HG02763 (cell line): ENCODE measurements around the gene PLCG2.

Source experiments
- ATAC-seq: cut with Tn5 transposase; IDR thresholded peaks from one replicate; pipeline ENCODE4 v1.9.1; 2021; ENCODE audit warnings: mild to moderate bottlenecking, moderate library complexity; ENCODE audit not compliant: unreplicated experiment

The PLCG2 gene

GRCh38 chr16:81905277-81905676, 126.2 kb downstream of the PLCG2 start:
- no peak for ATAC-seq

GRCh38 chr16:81907681-81908080, 128.6 kb downstream of the PLCG2 start:
- ATAC-seq = no peak

DNA sequence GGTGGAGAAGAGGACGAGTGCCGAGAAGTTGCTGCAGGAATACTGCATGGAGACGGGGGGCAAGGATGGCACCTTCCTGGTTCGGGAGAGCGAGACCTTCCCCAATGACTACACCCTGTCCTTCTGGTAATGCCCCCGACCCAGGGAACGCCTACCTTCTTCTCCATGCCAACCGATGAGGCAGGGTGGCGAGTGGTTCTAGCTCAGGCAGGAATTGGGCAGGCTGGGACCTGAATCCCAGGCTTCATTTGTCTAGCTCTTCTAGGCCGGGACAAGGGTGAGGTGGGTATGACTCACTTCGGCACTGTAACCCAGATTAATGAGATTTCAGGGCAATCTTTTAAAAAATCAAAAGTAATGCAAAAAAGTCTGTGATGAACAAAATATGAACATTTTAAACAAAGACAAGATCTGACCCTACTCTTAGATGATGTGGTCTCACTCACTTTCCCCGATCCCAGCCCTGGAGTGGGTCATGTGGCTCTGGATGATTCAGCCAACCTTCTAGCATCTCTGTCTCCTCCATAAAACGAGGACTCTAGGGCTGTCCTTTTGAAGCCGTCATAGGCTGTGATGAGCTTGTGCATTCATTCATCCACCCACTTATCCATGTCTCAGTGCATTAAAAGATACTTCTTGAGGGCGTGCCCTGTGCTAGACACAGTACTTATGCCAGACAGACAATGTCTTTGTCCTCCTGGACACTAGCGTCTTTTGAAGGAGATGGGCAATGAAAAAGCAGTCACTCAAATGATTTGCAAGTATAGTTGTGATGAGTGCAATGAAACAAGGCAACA, 129.6 kb downstream of the PLCG2 start:
- no peak for ATAC-seq

- no peak for ATAC-seq
These were observed 131.3 kb downstream of the PLCG2 start for GRCh38 chr16:81910366-81910885.

DNA sequence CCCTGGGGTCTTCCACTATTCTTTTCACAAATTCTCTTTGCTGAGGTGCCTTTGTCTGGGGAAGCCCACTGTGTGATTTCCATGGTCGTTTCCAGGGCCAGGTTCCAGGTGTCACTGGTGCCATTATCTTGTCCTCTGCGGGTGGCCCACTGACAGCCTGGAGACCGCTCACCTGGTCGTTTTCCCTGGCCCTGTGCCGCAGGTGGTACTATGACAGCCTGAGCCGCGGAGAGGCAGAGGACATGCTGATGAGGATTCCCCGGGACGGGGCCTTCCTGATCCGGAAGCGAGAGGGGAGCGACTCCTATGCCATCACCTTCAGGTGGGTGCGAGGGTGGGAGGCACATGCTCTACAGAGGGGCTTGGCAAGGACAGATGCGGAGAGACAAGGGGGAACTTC, 133.3 kb downstream of the PLCG2 start:
- no peak for ATAC-seq

DNA sequence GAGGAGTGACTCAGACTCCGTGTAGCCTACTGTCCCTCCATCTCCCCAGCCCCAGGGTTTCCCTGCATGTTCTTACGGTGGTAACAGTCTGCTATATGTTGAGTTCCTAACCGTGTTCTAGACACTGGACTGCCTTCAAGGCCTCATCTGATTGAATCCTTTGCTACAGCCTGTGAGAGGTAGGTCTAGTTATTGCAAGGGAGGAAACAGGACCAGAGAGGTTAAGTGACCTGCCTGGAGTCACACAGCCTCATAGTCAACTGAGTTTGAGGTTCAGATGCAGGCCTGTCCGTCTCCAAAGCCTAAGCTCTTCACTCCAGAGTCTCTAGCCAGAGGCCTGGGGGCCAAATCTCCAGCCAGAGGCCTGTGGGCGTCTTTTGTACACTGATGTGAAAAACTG, 134.1 kb downstream of the PLCG2 start:
- ATAC-seq = no peak

GRCh38 chr16:81917375-81917774, 138.3 kb downstream of the PLCG2 start:
- ATAC-seq = no peak

DNA sequence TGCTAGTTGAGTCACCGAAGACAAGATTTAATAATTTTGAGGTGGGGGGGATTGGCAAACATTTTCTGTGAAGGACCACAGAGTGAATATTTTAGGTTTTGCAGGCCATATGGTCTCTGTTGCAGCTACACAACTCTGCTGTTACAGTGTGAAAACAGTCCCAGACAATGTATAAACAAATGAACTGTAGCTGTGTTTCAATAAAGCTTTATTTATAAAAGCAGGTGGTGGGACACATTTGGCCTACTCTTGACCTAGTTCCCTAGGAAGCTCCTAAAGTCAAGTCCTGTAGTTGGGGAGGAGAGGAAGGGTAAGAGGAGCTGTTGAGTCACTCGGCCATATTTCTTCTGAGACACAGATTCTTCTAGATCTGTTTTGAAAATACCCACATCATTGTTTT, 139.8 kb downstream of the PLCG2 start:
- no peak for ATAC-seq

- no peak for ATAC-seq
These were observed 141.4 kb downstream of the PLCG2 start for GRCh38 chr16:81920498-81920897.

GRCh38 chr16:81921085-81921814, 142.2 kb downstream of the PLCG2 start:
- no peak for ATAC-seq

DNA sequence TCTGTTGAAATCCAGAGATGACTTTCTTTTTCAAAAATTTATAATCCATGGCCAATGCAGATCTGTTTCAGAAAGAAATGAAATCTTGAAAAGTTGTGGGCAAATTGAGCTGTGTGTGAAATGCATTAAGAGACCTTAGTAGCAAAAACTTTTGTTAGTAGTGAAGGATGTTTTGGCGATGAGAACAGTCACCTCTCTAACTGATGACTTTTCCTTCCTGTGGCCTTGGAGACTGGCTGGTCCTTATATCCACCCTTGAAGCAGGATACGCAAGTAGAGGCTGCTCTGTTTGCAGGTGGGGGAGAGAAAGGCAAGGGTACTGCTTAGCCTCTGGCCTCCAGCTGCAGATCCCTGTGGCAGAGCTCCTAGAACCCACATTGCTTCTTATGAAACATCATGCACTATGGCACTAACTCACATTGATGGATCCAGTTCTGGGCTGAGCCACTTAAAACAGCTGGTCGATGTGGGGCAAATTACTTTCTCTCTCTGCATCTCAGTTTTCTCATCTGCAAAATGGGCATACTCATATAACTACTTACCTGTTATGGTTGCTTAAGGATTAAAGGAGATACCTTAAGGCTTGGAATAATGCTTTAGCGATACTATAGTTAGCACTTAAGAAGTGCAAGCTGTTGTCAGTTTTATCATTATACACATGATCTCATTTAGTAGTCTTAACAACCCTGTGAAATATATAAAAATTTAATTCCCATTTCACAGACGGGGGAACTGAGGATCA, 142.9 kb downstream of the PLCG2 start:
- ATAC-seq = no peak

DNA sequence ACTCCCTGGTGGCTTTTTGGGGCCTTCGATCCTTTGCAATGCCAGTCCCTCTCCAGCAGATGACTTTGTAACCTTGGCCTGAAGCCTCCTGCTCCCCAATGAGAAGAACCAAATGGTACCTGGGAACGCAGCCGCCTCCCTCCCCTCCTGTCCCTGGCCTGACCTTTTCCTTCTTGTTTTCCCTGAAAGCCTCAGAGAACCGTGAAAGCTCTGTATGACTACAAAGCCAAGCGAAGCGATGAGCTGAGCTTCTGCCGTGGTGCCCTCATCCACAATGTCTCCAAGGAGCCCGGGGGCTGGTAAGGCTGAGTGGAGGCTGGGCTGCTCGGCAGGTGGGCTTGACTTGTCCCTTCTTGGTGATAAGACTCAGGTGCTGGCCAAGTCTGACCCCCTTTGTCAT, 144.2 kb downstream of the PLCG2 start:
- no peak for ATAC-seq

DNA sequence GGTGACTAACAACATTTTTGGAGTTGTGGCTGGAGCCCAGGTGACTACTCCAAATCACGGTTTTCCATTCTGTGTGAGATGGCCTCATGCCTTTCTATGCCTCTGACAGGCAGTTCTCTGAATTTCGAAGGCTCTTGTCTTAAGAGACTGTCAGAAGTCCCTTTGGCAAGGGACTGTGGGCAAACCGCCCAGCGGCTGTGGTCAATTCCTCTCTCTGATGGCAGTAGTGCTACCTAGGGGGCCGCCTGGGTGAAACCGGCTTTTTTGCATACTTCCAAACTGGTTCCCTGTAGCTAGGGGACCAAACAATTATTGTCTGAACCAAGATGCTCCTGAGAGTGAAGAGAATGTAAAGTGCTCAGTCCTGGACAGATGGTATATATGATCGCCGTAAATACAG, 145.9 kb downstream of the PLCG2 start:
- ATAC-seq = no peak

- ATAC-seq = no peak
These were observed 146.9 kb downstream of the PLCG2 start for GRCh38 chr16:81926036-81926435.

DNA sequence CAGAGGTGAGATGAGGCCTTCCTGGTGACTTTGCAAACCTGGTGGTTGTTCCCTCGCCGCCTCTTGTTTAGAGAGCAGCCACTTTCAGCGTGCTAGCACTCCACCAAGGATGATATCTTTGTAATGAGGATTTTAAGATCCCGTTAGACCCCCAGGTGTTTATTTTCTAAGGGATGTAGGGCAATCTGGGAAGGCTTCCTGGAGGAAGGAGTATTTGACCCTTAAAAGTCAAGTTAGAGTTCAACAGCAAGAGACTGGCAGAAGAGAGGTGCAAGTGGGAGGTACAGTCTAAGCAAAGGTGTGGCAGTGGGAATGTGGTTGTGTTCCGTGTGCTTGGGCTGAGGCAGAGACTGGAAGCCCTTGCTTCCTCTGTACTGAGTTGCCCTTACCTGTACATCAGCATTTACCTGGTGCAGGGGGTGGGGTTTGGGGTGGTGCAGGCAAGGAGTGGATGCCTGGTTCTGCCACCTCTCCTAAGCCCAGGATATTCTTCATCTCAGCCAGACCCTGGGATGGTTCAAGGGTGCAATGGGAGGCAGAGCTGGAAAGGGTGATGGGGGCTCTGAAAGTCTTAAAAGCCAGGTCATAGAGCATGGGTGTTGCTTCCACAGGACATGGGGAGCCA, 148.6 kb downstream of the PLCG2 start:
- no peak for ATAC-seq

DNA sequence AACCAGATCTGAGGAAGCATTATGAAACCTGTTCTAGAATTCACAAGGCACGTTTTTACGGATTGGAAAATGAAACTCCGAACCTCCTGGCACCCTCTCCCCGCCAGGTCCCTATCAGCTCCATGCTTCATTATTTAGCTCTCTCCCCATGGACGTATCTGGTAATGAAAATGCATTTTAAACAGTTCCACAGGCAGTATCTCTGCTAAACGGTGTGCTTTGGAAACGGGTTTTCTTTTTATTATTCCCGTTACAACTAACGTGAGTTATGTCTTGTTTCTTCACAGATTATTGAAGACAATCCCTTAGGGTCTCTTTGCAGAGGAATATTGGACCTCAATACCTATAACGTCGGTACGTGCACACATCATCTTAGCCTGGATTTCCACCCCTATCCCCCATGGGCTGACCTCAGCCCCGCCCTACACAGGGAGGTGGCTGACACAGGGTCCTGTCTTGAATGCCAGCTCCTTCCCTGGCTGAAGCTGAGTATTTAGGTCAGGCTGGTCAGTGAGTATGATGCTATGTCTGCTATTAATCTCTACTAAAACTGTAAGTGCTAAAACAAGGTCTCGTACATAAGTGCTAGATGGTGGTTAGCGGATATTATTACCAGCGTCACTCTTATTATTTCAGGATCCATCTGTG, 149.3 kb downstream of the PLCG2 start:
- no peak for ATAC-seq

DNA sequence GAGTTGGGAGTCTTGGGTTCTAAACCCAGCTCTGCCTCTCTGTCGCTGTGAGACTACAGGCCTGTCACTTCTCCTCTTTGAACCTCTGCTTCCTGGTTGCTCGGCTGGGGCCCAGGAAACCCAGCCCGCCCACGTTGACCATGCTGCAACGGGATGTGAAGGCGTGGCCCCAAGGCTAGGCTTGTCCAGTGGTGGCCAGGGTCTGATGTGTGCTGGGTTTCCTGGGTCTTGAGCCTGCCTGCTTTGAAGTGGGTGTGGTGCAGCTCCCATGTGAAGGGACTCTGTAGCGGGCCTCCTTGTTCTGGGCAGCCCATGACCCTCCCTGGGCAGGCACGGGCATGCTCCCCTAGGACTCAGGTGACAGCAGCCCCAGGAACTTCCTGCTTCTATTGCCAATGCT, 149.9 kb downstream of the PLCG2 start:
- ATAC-seq = no peak

- ATAC-seq = no peak
These were observed 150.8 kb downstream of the PLCG2 start for GRCh38 chr16:81929841-81930240.

- ATAC-seq = no peak
These were observed 152.8 kb downstream of the PLCG2 start for GRCh38 chr16:81931927-81932326.

DNA sequence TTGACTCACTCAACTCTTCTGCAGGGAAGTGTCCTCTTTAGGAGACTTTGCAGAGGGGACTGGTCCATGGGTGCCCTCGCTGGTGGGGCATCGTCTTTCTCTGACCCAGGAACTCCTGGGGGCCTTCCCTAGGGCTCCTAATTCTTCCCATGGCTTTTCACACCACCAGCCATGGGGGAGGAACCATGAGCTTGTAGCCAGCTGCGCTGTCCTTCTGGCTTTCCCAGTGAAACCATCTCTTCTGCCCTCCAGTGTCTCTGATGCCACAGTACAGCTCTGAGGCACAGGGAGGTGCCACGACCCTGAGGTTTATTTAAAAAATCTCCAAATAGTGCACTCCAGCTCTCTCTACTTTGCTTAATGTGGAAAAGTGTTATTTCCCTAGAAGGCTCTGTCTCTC, 153.6 kb downstream of the PLCG2 start:
- ATAC-seq = no peak

- no peak for ATAC-seq
These were observed 154.3 kb downstream of the PLCG2 start for GRCh38 chr16:81933361-81933760.
